ENCODE measurements around the gene GTPBP4. TPM values are rescaled to one million over a fixed set of nuclear protein-coding genes. Genes with fewer than 3 reads are reported as not detected.

Gene GTPBP4
- total RNA-seq, 4 donors from 2014 or later = 14.4 to 37.2 (median 28.5) TPM

DNA sequence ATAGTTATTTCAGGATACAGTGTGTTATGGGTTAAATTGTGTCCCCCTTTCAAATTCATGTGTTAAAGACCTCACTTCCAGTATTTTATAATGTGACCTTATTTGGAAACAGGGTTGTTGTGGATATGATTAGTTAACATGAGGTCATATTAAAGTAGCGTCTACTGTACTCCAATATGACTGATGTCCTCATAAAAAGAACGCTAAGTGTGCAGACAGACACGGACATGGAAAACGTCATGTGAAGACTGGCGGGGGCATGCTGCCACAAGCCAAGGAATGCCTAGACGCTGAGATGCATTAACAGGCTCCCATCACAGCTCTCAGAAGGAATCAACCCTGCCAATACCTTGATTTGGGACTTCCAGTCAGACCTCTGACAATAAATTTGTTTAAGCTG is 66.5 kb downstream of the GTPBP4 start:
- TF ChIP-seq POLR2AphosphoS5 (IDR thresholded peaks at IDR 0.05) = no peak
- H3K36me3 ChIP-seq = peaks cover 13% of the 10 kb centered on the region
- no peak overlapping the region for H3K4me3 ChIP-seq
- peak overlapping the region; percentile 3 for H3K27ac ChIP-seq
- H3K4me1 ChIP-seq = peaks cover 70% of the 10 kb centered on the region
- no peaks in the 10 kb centered on the region for H3K9me3 ChIP-seq
- no peak for DNase-seq (ENCODE audit: low spot score in 2 of 2)
- no peaks in the 10 kb centered on the region for H3K27me3 ChIP-seq
- 13% methylated on average over 6 of the region's 6 CpGs for WGBS

DNA sequence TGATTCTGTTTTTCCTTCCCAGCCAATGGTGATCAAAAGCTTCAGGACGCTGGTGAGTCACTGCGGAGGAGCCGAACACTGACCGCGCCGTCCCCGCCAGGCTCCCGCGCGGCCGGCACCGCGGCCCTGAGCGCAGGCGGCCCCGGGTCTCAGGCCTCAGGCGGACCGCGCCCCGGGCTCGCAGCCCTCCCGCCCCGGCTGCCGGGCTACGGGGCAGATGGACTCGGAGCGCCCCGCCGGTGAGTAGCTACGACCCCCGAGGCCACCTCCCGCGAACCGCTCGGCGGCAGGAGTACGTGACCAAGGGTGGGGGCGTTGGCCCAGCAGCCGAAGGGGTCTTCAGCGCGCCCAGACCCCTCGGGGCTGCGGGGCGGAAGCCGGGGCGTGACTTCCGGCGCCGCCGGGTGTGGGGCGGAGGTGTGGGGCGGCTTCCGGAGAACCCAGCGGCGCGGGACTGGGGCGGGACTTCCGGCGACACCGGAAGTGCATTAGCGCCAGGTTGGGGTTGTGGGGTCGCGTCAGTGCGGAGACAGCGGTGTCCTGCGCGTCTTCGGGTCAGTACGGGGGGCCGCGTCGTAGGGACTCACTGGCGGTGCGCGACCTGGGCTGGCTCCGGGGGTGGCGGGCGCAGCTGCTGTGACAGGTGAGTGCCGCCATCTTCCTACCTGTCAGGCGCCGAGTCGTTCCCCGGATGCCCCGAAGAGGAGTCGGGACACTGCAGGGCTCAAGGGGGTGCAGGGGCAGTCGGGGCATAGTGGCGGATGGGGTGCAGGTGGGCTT is 68.3 kb downstream of the GTPBP4 start, which contains the start of gene WDR37:
Gene WDR37, plus strand, starts transcription at position 60 of the 780 bp plus-strand sequence. CDS start 15,771 bp downstream, outside the sequence.
- Histone ChIP-seq H3K27me3 (no peaks in the 10 kb centered on the region), H3K27ac (peak within 1 kb of the TSS; percentile 100), H3K9me3 (no peaks in the 10 kb centered on the region), H3K4me3 (peak within 1 kb of the TSS; percentile 97), H3K36me3 (peaks cover 13% of the 10 kb centered on the region), H3K4me1 (peaks cover 67% of the 10 kb centered on the region)
- peak; percentile 92 to 93 for DNase-seq (ENCODE audit: low spot score in 2 of 2)
- WGBS = under 1% methylated on average over 33 of the region's 87 CpGs
- TF ChIP-seq POLR2AphosphoS5 (IDR thresholded peaks at IDR 0.05) (peak; percentile 16 to 73 (median 32)), POLR2A (IDR thresholded peaks at IDR 0.05) (peak in 1 of 2 donors; percentile 61), EP300 (IDR thresholded peaks at IDR 0.05) (no peak), CTCF (IDR thresholded peaks at IDR 0.05) (no peak)

GRCh38 chr10:1057106-1057657 is 68.9 kb downstream of the GTPBP4 start:
- H3K4me1 ChIP-seq = peaks cover 71% of the 10 kb centered on the region

DNA sequence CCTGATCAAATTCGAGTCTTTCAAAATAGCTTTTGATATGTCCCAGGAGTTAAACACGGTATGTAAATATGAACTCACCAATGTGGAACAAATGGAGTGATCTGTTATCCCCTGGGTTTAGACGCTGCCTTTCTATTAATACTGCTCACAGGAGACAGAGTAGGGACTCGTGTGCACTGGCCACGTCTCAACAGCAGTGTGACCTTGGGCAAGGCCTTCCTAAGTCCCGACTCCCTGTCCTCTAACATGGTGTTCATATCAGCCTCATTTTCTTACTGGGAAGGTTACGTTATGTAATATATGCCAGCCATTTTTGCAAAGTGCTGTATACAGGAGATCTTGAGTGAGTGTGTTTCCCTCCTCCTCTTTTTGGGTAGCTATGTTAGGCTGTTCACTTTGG is 69.8 kb downstream of the GTPBP4 start:
- no peak overlapping the region for H3K4me3 ChIP-seq

More at GRCh38 chr10:1057106-1057657, 68.9 kb downstream of the GTPBP4 start:
- Histone ChIP-seq H3K36me3 (peaks cover 13% of the 10 kb centered on the region), H3K27me3 (no peaks in the 10 kb centered on the region), H3K27ac (peak overlapping the region; percentile 100), H3K4me3 (peak overlapping the region; percentile 97), H3K9me3 (no peaks in the 10 kb centered on the region)
- 1% methylated on average over 26 of the region's 26 CpGs for WGBS
- TF ChIP-seq POLR2A (IDR thresholded peaks at IDR 0.05) (no peak), EP300 (IDR thresholded peaks at IDR 0.05) (no peak), POLR2AphosphoS5 (IDR thresholded peaks at IDR 0.05) (no peak), CTCF (IDR thresholded peaks at IDR 0.05) (no peak)
- no peak for DNase-seq (ENCODE audit: low spot score in 2 of 2)

DNA sequence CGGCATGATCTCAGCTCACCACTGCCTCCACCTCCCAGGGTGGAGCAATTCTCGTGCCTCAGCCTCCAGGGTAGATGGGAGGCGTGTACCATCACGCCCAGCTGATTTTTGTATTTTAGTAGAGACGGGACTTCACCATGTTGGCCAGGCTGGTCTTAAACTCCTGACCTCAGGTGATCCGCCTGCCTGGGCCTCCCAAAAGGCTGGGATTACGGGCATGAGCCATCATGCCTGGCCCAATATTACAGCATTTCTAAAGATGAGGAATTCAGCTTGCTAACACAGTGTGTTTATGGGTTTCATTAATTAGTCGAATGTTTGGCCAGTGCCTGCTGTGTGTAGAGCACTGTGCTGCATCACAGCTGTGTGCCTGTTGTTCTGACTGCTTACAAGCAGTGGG is 71.7 kb downstream of the GTPBP4 start:
- no peak for DNase-seq (ENCODE audit: low spot score in 2 of 2)
- Histone ChIP-seq H3K27me3 (no peaks in the 10 kb centered on the region), H3K27ac (peak overlapping the region; percentile 19), H3K9me3 (no peaks in the 10 kb centered on the region), H3K4me1 (peaks cover 58% of the 10 kb centered on the region), H3K36me3 (no peaks in the 10 kb centered on the region), H3K4me3 (no peak overlapping the region)
- peak in 1 of 3 donors; percentile 22 for TF ChIP-seq POLR2AphosphoS5 (IDR thresholded peaks at IDR 0.05)
- no peak for TF ChIP-seq CTCF (IDR thresholded peaks at IDR 0.05)
- no peak for TF ChIP-seq EP300 (IDR thresholded peaks at IDR 0.05)
- 63% methylated on average over 8 of the region's 8 CpGs for WGBS

More for the DNA sequence above, 69.8 kb downstream of the GTPBP4 start:
- Histone ChIP-seq H3K27me3 (no peaks in the 10 kb centered on the region), H3K4me1 (peaks cover 72% of the 10 kb centered on the region), H3K27ac (no peak overlapping the region), H3K36me3 (peaks cover 7% of the 10 kb centered on the region), H3K9me3 (no peaks in the 10 kb centered on the region)
- TF ChIP-seq EP300 (IDR thresholded peaks at IDR 0.05) (no peak), CTCF (IDR thresholded peaks at IDR 0.05) (no peak), POLR2A (IDR thresholded peaks at IDR 0.05) (no peak), POLR2AphosphoS5 (IDR thresholded peaks at IDR 0.05) (no peak)
- no peak for DNase-seq (ENCODE audit: low spot score in 2 of 2)
- 72% methylated on average over 7 of the region's 7 CpGs for WGBS
